GM12864 (cell line): ENCODE results near the gene KCNB1.

ENCODE experiments used
- DNase-seq: peaks from one replicate; pipeline ENCODE4 v3.0.0-alpha.2; 2011; ENCODE audit warnings: low read depth
- H3K4me3 ChIP-seq: 2 replicates; pipeline ENCODE4 v1.5.1; 2011; ENCODE audit warnings: mild to moderate bottlenecking, low read depth, low read length, control low read depth
- CTCF ChIP-seq: IDR thresholded peaks from 2 replicates; pipeline ENCODE4 v1.5.1; 2011; ENCODE audit warnings: low read depth, mild to moderate bottlenecking, moderate library complexity, low read length, control low read depth, inconsistent platforms; ENCODE audit errors: missing control alignments

KCNB1 gene

GRCh38 chr20:49420292-49420691 lies 62.2 kb downstream of the KCNB1 start:
- H3K4me3 ChIP-seq: no peak overlapping the region
- no peak for DNase-seq
- TF ChIP-seq CTCF: no peak

DNA sequence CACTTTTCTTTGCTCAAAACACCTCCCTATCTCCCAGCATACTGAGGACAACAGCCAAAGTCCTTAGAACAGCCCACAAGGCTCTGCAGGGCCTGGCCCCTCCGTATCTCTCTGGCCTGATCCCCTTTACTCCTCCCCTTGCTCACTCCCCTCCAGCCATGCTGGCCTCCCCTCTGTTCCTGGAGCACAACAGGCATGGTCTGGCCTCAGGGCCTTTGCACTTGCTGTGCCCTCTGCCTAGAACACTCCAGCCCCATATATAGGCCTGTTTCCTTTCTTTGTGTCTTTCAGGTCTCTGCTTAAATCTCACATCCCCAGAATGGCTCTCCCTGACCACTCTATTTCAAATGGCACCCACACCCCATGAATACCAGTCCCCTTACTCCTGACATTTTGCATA lies 62.7 kb downstream of the KCNB1 start:
- no peak for DNase-seq
- TF ChIP-seq CTCF: no peak
- H3K4me3 ChIP-seq: no peak overlapping the region

GRCh38 chr20:49418809-49419208 lies 63.7 kb downstream of the KCNB1 start:
- TF ChIP-seq CTCF: no peak
- DNase-seq: no peak

DNA sequence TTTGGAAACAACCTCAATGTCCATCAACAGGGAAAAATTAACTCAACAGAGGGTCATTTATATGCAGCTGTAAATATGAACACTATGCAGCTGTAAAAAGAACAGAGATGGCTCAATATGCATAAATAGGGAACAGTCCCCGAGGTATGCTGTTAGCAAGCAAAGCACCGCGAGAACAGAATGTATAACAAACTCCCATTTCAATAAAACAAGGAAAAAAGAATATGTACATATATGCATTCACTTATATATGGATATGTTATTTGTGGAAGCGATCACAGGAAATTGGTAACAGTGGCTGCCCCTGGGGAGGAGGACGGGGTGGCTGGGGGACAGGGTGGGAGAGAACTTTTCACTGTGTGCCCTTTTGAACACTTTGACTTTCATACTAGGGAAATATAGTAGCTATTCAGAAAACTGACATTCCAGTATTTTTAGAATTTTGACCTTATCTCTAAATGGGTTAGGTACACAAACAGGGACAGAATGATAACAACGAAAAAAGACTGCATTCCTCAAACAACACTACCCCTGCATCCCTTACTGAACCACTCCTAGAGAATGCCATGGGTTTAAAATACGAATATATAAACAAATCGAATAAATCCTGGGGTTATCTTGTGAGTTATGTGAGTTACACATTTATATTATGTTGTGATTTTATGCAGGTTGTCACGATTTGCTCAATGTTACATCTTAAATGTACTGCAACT lies 64.5 kb downstream of the KCNB1 start:
- no peak for DNase-seq
- H3K4me3 ChIP-seq: no peak overlapping the region
- TF ChIP-seq CTCF: no peak

More at GRCh38 chr20:49418809-49419208, 63.7 kb downstream of the KCNB1 start:
- H3K4me3 ChIP-seq: no peak overlapping the region

- TF ChIP-seq CTCF: no peak
- H3K4me3 ChIP-seq: no peak overlapping the region
- no peak for DNase-seq
Measured at GRCh38 chr20:49415668-49416044, 66.8 kb downstream of the KCNB1 start.

DNA sequence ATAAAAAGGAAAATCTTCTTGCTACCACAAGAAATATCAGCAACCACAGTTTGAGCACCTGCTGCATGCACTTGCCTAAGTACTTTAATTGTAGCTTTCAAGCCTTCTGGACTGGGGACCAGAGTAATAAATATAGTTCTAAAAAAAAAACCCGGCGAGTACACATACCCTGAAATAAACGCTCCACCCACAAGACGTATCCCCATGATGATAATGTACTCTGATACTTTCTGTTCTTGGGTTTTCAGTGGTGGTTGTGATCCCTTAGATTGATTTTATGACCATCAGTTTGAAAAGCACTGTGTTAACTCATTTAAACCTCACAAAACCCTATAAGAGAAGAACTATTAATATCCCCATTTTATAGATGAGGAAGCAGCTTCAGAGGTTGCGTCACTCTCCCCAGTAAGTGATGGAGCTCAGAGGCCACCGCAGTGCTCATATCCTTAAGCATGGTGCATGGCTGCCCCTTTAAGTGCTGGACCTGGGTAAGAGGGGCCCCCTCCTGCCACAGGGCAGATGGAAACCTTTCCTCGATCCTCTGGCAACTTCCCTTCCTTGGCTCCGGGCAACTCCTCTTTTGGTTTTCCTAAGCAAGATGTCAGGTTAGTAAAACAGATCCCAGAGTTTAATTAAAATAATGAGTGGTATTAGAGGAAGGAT lies 67.3 kb downstream of the KCNB1 start:
- no peak for DNase-seq
- H3K4me3 ChIP-seq: no peak overlapping the region
- no peak for TF ChIP-seq CTCF

DNA sequence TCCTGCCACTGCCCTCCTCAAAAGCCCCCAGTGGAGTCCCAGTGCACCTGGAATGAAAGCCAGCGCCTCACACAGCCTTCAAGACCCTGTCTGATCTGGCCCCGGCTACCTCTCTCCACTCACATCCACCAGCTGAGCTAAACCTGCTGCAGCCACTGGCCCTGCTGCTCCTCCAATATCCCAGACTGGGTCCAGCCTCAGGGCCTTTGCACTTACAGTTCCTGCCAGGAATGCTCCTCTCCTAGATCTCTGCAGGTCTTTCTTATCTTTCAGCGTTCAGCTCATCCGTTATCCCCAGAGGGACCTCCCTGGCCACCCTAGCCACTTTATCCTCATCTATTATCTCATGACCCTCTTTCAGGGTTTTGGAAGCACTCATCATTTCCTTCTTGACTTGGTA lies 68.8 kb downstream of the KCNB1 start:
- no peak for DNase-seq
- TF ChIP-seq CTCF: no peak
- no peak overlapping the region for H3K4me3 ChIP-seq
